HepG2 (cell line): ENCODE results near the gene MAN2C1. TPM values are rescaled to one million over a fixed set of nuclear protein-coding genes. Genes with fewer than 3 reads are reported as not detected.

Experiments
- AKAP8 ChIP-seq: sonication (generic); formaldehyde crosslinking; IDR thresholded peaks from 2 replicates; pipeline ENCODE4 v1.5.1; 2020; ENCODE audit warnings: mild to moderate bottlenecking, missing genetic modification reagents
- CBX1 ChIP-seq: IDR thresholded peaks from one replicate; pipeline ENCODE4 v1.6.1; 2016; ENCODE audit warnings: antibody characterized with exemption, low read depth
- DPF2 ChIP-seq: sonication (generic); formaldehyde crosslinking; IDR thresholded peaks from 2 replicates; pipeline ENCODE4 v1.4.0; 2020; ENCODE audit warnings: mild to moderate bottlenecking, low read depth, missing genetic modification reagents, borderline replicate concordance
- GATAD1 ChIP-seq: IDR thresholded peaks from 2 replicates; pipeline ENCODE4 v1.6.1; 2016; ENCODE audit warnings: missing genetic modification reagents, missing compliant biosample characterization
- HMGXB3 ChIP-seq: sonication (generic); formaldehyde crosslinking; IDR thresholded peaks from 2 replicates; pipeline ENCODE4 v1.4.0; 2020; ENCODE audit warnings: missing genetic modification reagents, borderline replicate concordance
- JARID2 ChIP-seq: sonication (generic); formaldehyde crosslinking; IDR thresholded peaks from 2 replicates; pipeline ENCODE4 v1.8.1; 2023; ENCODE audit warnings: missing genetic modification reagents, inconsistent platforms; ENCODE audit not compliant: insufficient replicate concordance
- MAFG ChIP-seq: sonication (generic); formaldehyde crosslinking; IDR thresholded peaks from 2 replicates; pipeline ENCODE4 v1.5.1; 2020; ENCODE audit warnings: mild to moderate bottlenecking, missing genetic modification reagents
- NFATC3 ChIP-seq: sonication (generic); formaldehyde crosslinking; IDR thresholded peaks from 2 replicates; pipeline ENCODE4 v1.5.1; 2020; ENCODE audit warnings: mild to moderate bottlenecking, missing genetic modification reagents
- NFE2L1 ChIP-seq: sonication (generic); formaldehyde crosslinking; IDR thresholded peaks from 2 replicates; pipeline ENCODE4 v1.4.0; 2020; ENCODE audit warnings: missing genetic modification reagents, mild to moderate bottlenecking, borderline replicate concordance
- NR3C1 ChIP-seq: sonication (generic); formaldehyde crosslinking; IDR thresholded peaks from 2 replicates; pipeline ENCODE4 v1.4.0; 2020; ENCODE audit warnings: missing genetic modification reagents
- RNF2 ChIP-seq: fragments of 450-650 bp; conservative IDR thresholded peaks from 2 replicates; pipeline ENCODE4 v1.6.1; 2016; ENCODE audit warnings: low read depth
- SMAD3 ChIP-seq: sonication (generic); formaldehyde crosslinking; IDR thresholded peaks from 2 replicates; pipeline ENCODE4 v1.4.0; 2020; ENCODE audit warnings: missing genetic modification reagents
- SP5 ChIP-seq: IDR thresholded peaks from 2 replicates; pipeline ENCODE4 v1.6.1; 2016; ENCODE audit warnings: low read depth, borderline replicate concordance
- USF2 ChIP-seq, 2 experiments: sonication (generic) in 1 of 2; formaldehyde crosslinking in 1 of 2; IDR thresholded peaks; 2 replicates each; pipeline versions ENCODE4 v1.5.1 to v1.6.1; 2011 to 2020; ENCODE audit warnings: borderline replicate concordance in 1 of 2, low read depth in 1 of 2, low read length in 1 of 2, mild to moderate bottlenecking in 1 of 2, missing genetic modification reagents in 1 of 2, moderate library complexity in 1 of 2
- WIZ ChIP-seq: sonication (generic); formaldehyde crosslinking; IDR thresholded peaks from 2 replicates; pipeline ENCODE4 v1.5.1; 2020; ENCODE audit warnings: mild to moderate bottlenecking, missing genetic modification reagents
- ZBTB25 ChIP-seq: IDR thresholded peaks from 2 replicates; pipeline ENCODE4 v1.6.1; 2018; ENCODE audit warnings: missing genetic modification reagents
- ZNF251 ChIP-seq: sonication (generic); formaldehyde crosslinking; IDR thresholded peaks from 2 replicates; pipeline ENCODE4 v1.9.0; 2021; ENCODE audit warnings: mild to moderate bottlenecking, missing genetic modification reagents
- ZNF280D ChIP-seq: sonication (generic); formaldehyde crosslinking; IDR thresholded peaks from 2 replicates; pipeline ENCODE4 v1.5.1; 2020; ENCODE audit warnings: mild to moderate bottlenecking, missing genetic modification reagents
- ZNF446 ChIP-seq: sonication (generic); formaldehyde crosslinking; IDR thresholded peaks from 2 replicates; pipeline ENCODE4 v1.5.0; 2020; ENCODE audit warnings: mild to moderate bottlenecking, missing genetic modification reagents
- ZNF543 ChIP-seq: sonication (generic); formaldehyde crosslinking; IDR thresholded peaks from 2 replicates; pipeline ENCODE4 v1.4.0; 2020; ENCODE audit warnings: mild to moderate bottlenecking, missing genetic modification reagents
- ZNF777 ChIP-seq: sonication (generic); formaldehyde crosslinking; IDR thresholded peaks from 2 replicates; pipeline ENCODE4 v1.4.0; 2020; ENCODE audit warnings: missing genetic modification reagents
- polyA plus RNA-seq, 8 experiments: library from polyadenylated mRNA; depleted of rRNA in 3 of 8; stranded (reverse) in 7 of 8; unstranded in 1 of 8; fragments of >200 nt; fragmentation: Illumina TruSeq in 4 of 8; extraction: Trizol in 4 of 8; gene quantifications; 2 replicates each; pipeline versions ENCODE4 v1.2.1 to v1.2.3, GENCODE V29; 2011 to 2016; ENCODE audit warnings: low read depth in 4 of 8, missing spikeins in 1 of 8, mixed read lengths in 1 of 8; ENCODE audit not compliant: insufficient read depth in 1 of 8
- total RNA-seq, 5 experiments: library from RNA; depleted of rRNA; stranded (reverse); fragments of >200 nt; fragmentation: Illumina TruSeq; extraction: Trizol; gene quantifications; 2 replicates each; pipeline ENCODE4 v1.2.3, GENCODE V29; 2016; ENCODE audit warnings: low read depth in 1 of 5

The MAN2C1 gene
- total and polyA plus RNA-seq, 2 of the 13 experiments (the other 11 are each of a cell fraction or from before 2014, with no cell fraction given), result 62.6 to 71.0 TPM

- TF ChIP-seq HMGXB3 (no peak), MAFG (CRISPR knock-in tag) (no peak), NR3C1 (CRISPR knock-in tag) (no peak), ZNF446 (CRISPR knock-in tag) (peak; percentile 65; the same call in 1 of the 2 replicates), ZNF280D (CRISPR knock-in tag) (peak; percentile 40; the same call in 1 of the 2 replicates), GATAD1 (CRISPR knock-in tag) (no peak), RNF2 (no peak), ZBTB25 (CRISPR knock-in tag) (no peak), NFE2L1 (CRISPR knock-in tag) (no peak), ZNF543 (no peak), USF2 (IDR thresholded peaks at IDR 0.05; ENCODE audit: low read depth, low read length) (no peak), USF2 (CRISPR knock-in tag; IDR thresholded peaks at IDR 0.05; ENCODE audit: borderline replicate concordance) (no peak), JARID2 (CRISPR knock-in tag) (no peak), SMAD3 (CRISPR knock-in tag) (0 out of 2 replicates have a peak, but pooled peaks have one; percentile 17), ZNF251 (CRISPR knock-in tag) (no peak), AKAP8 (CRISPR knock-in tag) (no peak), ZNF777 (peak; percentile 96; the same call in 1 of the 2 replicates), SP5 (CRISPR knock-in tag) (no peak; the same call in 1 of the 2 replicates), CBX1 (peak; percentile 9), DPF2 (CRISPR knock-in tag) (no peak), NFATC3 (no peak), WIZ (CRISPR knock-in tag) (0 out of 2 replicates have a peak, but pooled peaks have one; percentile 26)
These were observed 21.6 kb downstream of the MAN2C1 start, which contains the start of gene NEIL1 (continued) for GRCh38 chr15:75346796-75347221.
